OCI-LY7 (cell line): ENCODE results near the gene NEO1. TPM values are rescaled to one million over a fixed set of nuclear protein-coding genes. Genes with fewer than 3 reads are reported as not detected.
A peak's percentile ranks its signal among the peaks of the same experiment; 100 is the strongest.

ENCODE experiments used
- BruUV-seq: library from RNA; stranded (reverse); fragments of 400-500 nt; replicated peaks from 2 replicates; lab custom pipeline; 2021; lab: Mats Ljungman, UMichigan
- CTCF ChIA-PET: fragments of 300-600 bp; sonication (Branson Sonifier 250); formaldehyde crosslinking; loops from one replicate; lab custom pipeline; 2022; ENCODE audit warnings: antibody characterized with exemption; ENCODE audit not compliant: unreplicated experiment; lab: Charles Lee
- POLR2A ChIA-PET: fragments of 300-600 bp; sonication (Branson Sonifier 250); formaldehyde crosslinking; loops from one replicate; lab custom pipeline; 2022; ENCODE audit warnings: antibody characterized with exemption; lab: Charles Lee
- DNase-seq: peaks from one replicate; pipeline ENCODE4 v3.0.0-alpha.2; 2015; ENCODE audit warnings: low spot score
- H2AFZ ChIP-seq: fragments of 200-600 bp; sonication (generic), shearing (Covaris generic); 2 replicates; pipeline ENCODE4 v1.6.1; 2014; ENCODE audit warnings: mild to moderate bottlenecking, antibody characterized with exemption, low read length, moderate library complexity
- H3K27ac ChIP-seq: fragments of 200-600 bp; sonication (generic); 2 replicates; pipeline ENCODE4 v1.5.1; 2014; ENCODE audit warnings: mixed run types, low read depth, mild to moderate bottlenecking, moderate library complexity, low read length, inconsistent platforms; ENCODE audit not compliant: poor library complexity, severe bottlenecking
- H3K36me3 ChIP-seq: fragments of 200-600 bp; sonication (generic); 2 replicates; pipeline ENCODE4 v1.6.1; 2014; ENCODE audit warnings: mild to moderate bottlenecking, antibody characterized with exemption, low read length, moderate library complexity, mixed read lengths; ENCODE audit not compliant: insufficient read depth
- H3K4me1 ChIP-seq: fragments of 200-600 bp; sonication (generic); 2 replicates; pipeline ENCODE4 v1.5.1; 2014; ENCODE audit warnings: mild to moderate bottlenecking, low read length; ENCODE audit not compliant: insufficient read depth, poor library complexity, severe bottlenecking
- H3K4me2 ChIP-seq: fragments of 200-600 bp; sonication (generic); 2 replicates; pipeline ENCODE4 v1.6.1; 2014; ENCODE audit warnings: mild to moderate bottlenecking, low read length
- H3K4me3 ChIP-seq: fragments of 200-600 bp; sonication (generic); 2 replicates; pipeline ENCODE4 v1.5.1; 2014; ENCODE audit warnings: mild to moderate bottlenecking, low read depth, low read length; ENCODE audit not compliant: poor library complexity, severe bottlenecking
- H3K79me2 ChIP-seq: fragments of 200-600 bp; sonication (generic); 2 replicates; pipeline ENCODE4 v1.6.1; 2016; ENCODE audit warnings: low read depth, mild to moderate bottlenecking, low read length, moderate library complexity, mixed read lengths; ENCODE audit not compliant: insufficient read depth
- H3K9me2 ChIP-seq: fragments of 200-600 bp; sonication (generic); 2 replicates; pipeline ENCODE4 v1.6.1; 2016; ENCODE audit warnings: mild to moderate bottlenecking, low read length, mixed read lengths; ENCODE audit not compliant: insufficient read depth
- H3K9me3 ChIP-seq: fragments of 200-600 bp; sonication (generic); 2 replicates; pipeline ENCODE4 v1.6.1; 2014; ENCODE audit warnings: mild to moderate bottlenecking, mixed run types, low read length, mixed read lengths
- H4K20me1 ChIP-seq: fragments of 200-600 bp; sonication (generic); 2 replicates; pipeline ENCODE4 v1.6.1; 2014; ENCODE audit warnings: mild to moderate bottlenecking, antibody characterized with exemption, low read length, moderate library complexity, mixed read lengths; ENCODE audit not compliant: insufficient read depth
- CTCF ChIP-seq: fragments of 200-600 bp; sonication (generic); conservative IDR thresholded peaks from 2 replicates; pipeline ENCODE4 v1.5.1; 2014; ENCODE audit warnings: mild to moderate bottlenecking, antibody characterized with exemption, low read length, moderate library complexity, mixed read lengths
- EZH2phosphoT487 ChIP-seq: fragments of 200-600 bp; sonication (generic); IDR thresholded peaks from 2 replicates; pipeline ENCODE4 v1.6.1; 2018; ENCODE audit warnings: low read depth, borderline replicate concordance, mild to moderate bottlenecking, mixed run types, antibody characterized with exemption, low read length, moderate library complexity, mixed read lengths
- intact Hi-C: fragments of 100-400 bp; cut with micrococcal nuclease; formaldehyde crosslinking; loops from one replicate; pipeline ENCODE4 v1.10.0; 2022; ENCODE audit not compliant: unreplicated experiment
- total RNA-seq, 2 experiments: library from RNA; depleted of rRNA in 1 of 2; stranded (reverse); fragments of >200 nt in 1 of 2; shearing (Covaris generic) in 1 of 2; gene quantifications; 2 replicates each; pipeline ENCODE4 v1.2.3, GENCODE V29; 2014 to 2022

Gene NEO1
- total RNA-seq, 2 experiments from 2014 or later, result 3.0 TPM

GRCh38 chr15:73247331-73247730 is 195.1 kb downstream of the NEO1 start:
- Histone ChIP-seq H3K36me3 (no peaks in the 10 kb centered on the region), H3K27ac (no peak overlapping the region), H4K20me1 (no peaks in the 10 kb centered on the region), H3K9me2 (no peaks in the 10 kb centered on the region), H3K79me2 (no peaks in the 10 kb centered on the region), H3K9me3 (no peaks in the 10 kb centered on the region), H3K4me1 (no peaks in the 10 kb centered on the region), H3K4me2 (no peak overlapping the region), H2AFZ (no peak overlapping the region), H3K4me3 (no peak overlapping the region)
- TF ChIP-seq EZH2phosphoT487, result no peak
- ChIA-PET POLR2A (interaction anchor here (0.5 kb wide), 1 partner anchor 210 kb away, joined by 8 read pairs; no protein-coding TSS in a partner anchor), CTCF (no interaction called here)
- BruUV-seq, result no TSS peak
- DNase-seq, result no peak
- intact Hi-C loops, result no loop called here

- no peak overlapping the region for H3K4me3 ChIP-seq
- no peaks in the 10 kb centered on the region for H3K9me3 ChIP-seq
- no peaks in the 10 kb centered on the region for H3K4me1 ChIP-seq
- intact Hi-C loops, result no loop called here
- H2AFZ ChIP-seq, result no peak overlapping the region
- H3K36me3 ChIP-seq, result no peaks in the 10 kb centered on the region
- no peaks in the 10 kb centered on the region for H4K20me1 ChIP-seq
- H3K4me2 ChIP-seq, result no peak overlapping the region
- TF ChIP-seq EZH2phosphoT487, result no peak
- peak; percentile 31; the same call in 1 of the 2 replicates for TF ChIP-seq CTCF
- no peaks in the 10 kb centered on the region for H3K9me2 ChIP-seq
- no TSS peak for BruUV-seq
- no peaks in the 10 kb centered on the region for H3K79me2 ChIP-seq
- no peak for DNase-seq
- POLR2A ChIA-PET, result no interaction called here
- H3K27ac ChIP-seq, result no peak overlapping the region
- CTCF ChIA-PET, result no interaction called here
Measured at GRCh38 chr15:73249499-73249898, 197.2 kb downstream of the NEO1 start.

- CTCF ChIA-PET, result no interaction called here
Measured at GRCh38 chr15:73254598-73254997, 202.3 kb downstream of the NEO1 start.

More at GRCh38 chr15:73254598-73254997, 202.3 kb downstream of the NEO1 start:
- Histone ChIP-seq H2AFZ (no peak overlapping the region), H3K9me3 (no peaks in the 10 kb centered on the region), H4K20me1 (no peaks in the 10 kb centered on the region), H3K36me3 (no peaks in the 10 kb centered on the region), H3K79me2 (no peaks in the 10 kb centered on the region), H3K4me3 (no peak overlapping the region), H3K4me2 (no peak overlapping the region), H3K9me2 (no peaks in the 10 kb centered on the region), H3K27ac (no peak overlapping the region), H3K4me1 (no peaks in the 10 kb centered on the region)
- no TSS peak for BruUV-seq
- DNase-seq, result no peak
- intact Hi-C loops, result no loop called here
- TF ChIP-seq CTCF (no peak), EZH2phosphoT487 (no peak)
- POLR2A ChIA-PET, result no interaction called here
